Gastrocnemius medialis (tissue), 4 donors: ENCODE results near the gene CLDN34. TPM values are rescaled to one million over a fixed set of nuclear protein-coding genes. Genes with fewer than 3 reads are reported as not detected.

Experiments used
- ATAC-seq, 2 donors: fragments of 150-250 bp; one replicate each; pipeline ENCODE4 v1.9.1; 2016
- DNase-seq, 2 donors: peaks; one replicate each; pipeline ENCODE4 v3.0.0-alpha.2; 2019
- H3K27ac ChIP-seq, 4 donors: fragments of 200-600 bp; sonication (generic); 1 replicate in 1 of 4; 2 replicates in 3 of 4; pipeline ENCODE4 v1.5.1; 2016 to 2018; ENCODE audit warnings: mild to moderate bottlenecking in 2 of 4, moderate library complexity in 1 of 4
- H3K27me3 ChIP-seq, 3 donors: fragments of 200-600 bp; sonication (generic) in 2 of 3; 1 replicate in 1 of 3; 2 replicates in 2 of 3; pipeline versions ENCODE4 v1.5.1 to v1.6.0; 2016 to 2019; ENCODE audit warnings: mild to moderate bottlenecking in 1 of 3, moderate library complexity in 1 of 3
- H3K36me3 ChIP-seq, 2 donors: fragments of 200-600 bp; sonication (generic) in 1 of 2; one replicate each; pipeline ENCODE4 v1.5.1; 2017 to 2018
- H3K4me1 ChIP-seq, 2 donors: fragments of 200-600 bp; sonication (generic) in 1 of 2; one replicate each; pipeline ENCODE4 v1.5.1; 2016 to 2017; ENCODE audit warnings: mild to moderate bottlenecking in 2 of 2
- H3K4me3 ChIP-seq, 4 donors: fragments of 200-600 bp; sonication (generic) in 3 of 4; 1 replicate in 1 of 4; 2 replicates in 3 of 4; pipeline ENCODE4 v1.5.1; 2016 to 2019; ENCODE audit warnings: mild to moderate bottlenecking in 2 of 4
- H3K9me3 ChIP-seq, 3 donors: fragments of 200-600 bp; sonication (generic) in 2 of 3; 1 replicate in 1 of 3; 2 replicates in 2 of 3; pipeline ENCODE4 v1.5.1; 2016 to 2019
- CTCF ChIP-seq, 5 experiments: fragments of 450-650 bp in 3 of 5; fragments of 200-600 bp in 2 of 5; sonication (generic) in 2 of 5; IDR thresholded peaks in 4 of 5; conservative IDR thresholded peaks in 1 of 5; 1 replicate in 4 of 5; 2 replicates in 1 of 5; pipeline ENCODE4 v1.5.1; 2016 to 2019; ENCODE audit warnings: antibody characterized with exemption in 5 of 5, mild to moderate bottlenecking in 3 of 5, moderate library complexity in 3 of 5
- POLR2A ChIP-seq, 2 donors: fragments of 450-650 bp; IDR thresholded peaks; one replicate each; pipeline ENCODE4 v1.6.1; 2017; ENCODE audit warnings: antibody characterized with exemption in 2 of 2, mild to moderate bottlenecking in 2 of 2, moderate library complexity in 2 of 2
- in situ Hi-C, 4 donors: fragments of 200-750 bp; cut with MboI; loops; one replicate each; pipeline versions ENCODE4 v1.15.0 to v1.8.0; 2017; ENCODE audit warnings: low sequenced_read_pairs in 4 of 4
- intact Hi-C: fragments of 100-400 bp; cut with DNase I; formaldehyde crosslinking; loops from one replicate; pipeline ENCODE4 v1.15.1; 2023; ENCODE audit warnings: low total_unique reads
- total RNA-seq, 4 donors: library from RNA; depleted of rRNA; stranded (reverse); fragments of >200 nt; gene quantifications; one replicate each; pipeline versions ENCODE4 v1.1.0 to v1.2.3, GENCODE V29; 2016

Gene CLDN34
- total RNA-seq, 4 donors from 2014 or later: not detected

GRCh38 chrX:10016519-10017132, 49.5 kb downstream of the CLDN34 start:
- ATAC-seq (no peak), DNase-seq (no peak)
- intact Hi-C loops: loop anchor here (5.0 to 10.0 kb wide), 2 partner anchors 36 to 1508 kb away; no protein-coding TSS in a partner anchor
- Histone ChIP-seq H3K27me3 (no peaks in the 10 kb centered on the region), H3K27ac (peak overlapping the region; percentile 76 to 77 (median 76)), H3K4me3 (peak overlapping the region; percentile 51 to 58 (median 55)), H3K36me3 (no peaks in the 10 kb centered on the region), H3K4me1 (peaks cover 0 to 3% of the 10 kb centered on the region in 2 donors), H3K9me3 (no peaks in the 10 kb centered on the region)
- in situ Hi-C loops: no loop called here
- no peak for TF ChIP-seq POLR2A (IDR thresholded peaks at IDR 0.05)
- TF ChIP-seq CTCF (IDR thresholded peaks at IDR 0.05 in 4 of 5, conservative IDR thresholded peaks at IDR 0.05 in 1 of 5): no peak

- TF ChIP-seq POLR2A (IDR thresholded peaks at IDR 0.05) (no peak), CTCF (IDR thresholded peaks at IDR 0.05 in 4 of 5, conservative IDR thresholded peaks at IDR 0.05 in 1 of 5) (no peak)
- peaks cover 0 to 3% of the 10 kb centered on the region in 2 donors for H3K4me1 ChIP-seq
- in situ Hi-C loops: no loop called here
- H3K27ac ChIP-seq: peak overlapping the region in 3 of 4 donors; percentile 76 to 77 (median 77)
- no peaks in the 10 kb centered on the region for H3K9me3 ChIP-seq
- intact Hi-C loops: loop anchor here (5.0 to 10.0 kb wide), 2 partner anchors 34 to 1507 kb away; no protein-coding TSS in a partner anchor
- no peaks in the 10 kb centered on the region for H3K27me3 ChIP-seq
- DNase-seq (no peak), ATAC-seq (no peak)
- H3K4me3 ChIP-seq: no peak overlapping the region
- H3K36me3 ChIP-seq: no peaks in the 10 kb centered on the region
These were observed 50.7 kb downstream of the CLDN34 start for GRCh38 chrX:10017872-10018271.

Other genes starting within 250 kb of the CLDN34 start
- not detected for gene GPR143, start 201.5 kb upstream of the CLDN34 start, total RNA-seq
- under 1 TPM; 0.05 to 0.36 (median 0.26) TPM for gene SHROOM2, start 180.9 kb upstream of the CLDN34 start, total RNA-seq
- 100 to 1,000 TPM in 1 of 4 donors, 10 to 100 TPM in 3; 72.5 to 307 (median 84.4) TPM for gene CLCN4, start 189.6 kb downstream of the CLDN34 start, total RNA-seq